Limb (tissue), 2 donors: ENCODE data around the gene ADPRHL1.

Experiments
- DNase-seq, 2 donors: peaks; one replicate each; pipeline ENCODE4 v3.0.0-alpha.2; 2016; ENCODE audit errors: extremely low spot score in 2 of 2

The ADPRHL1 gene

GRCh38 chr13:113433391-113433916, 19.8 kb downstream of the ADPRHL1 start:
- no peak for DNase-seq

GRCh38 chr13:113432506-113433270, 20.6 kb downstream of the ADPRHL1 start:
- no peak for DNase-seq

- DNase-seq = no peak
These were observed 22.1 kb downstream of the ADPRHL1 start for GRCh38 chr13:113431171-113431570.

- DNase-seq = no peak
These were observed 22.7 kb downstream of the ADPRHL1 start for GRCh38 chr13:113430378-113431110.

- no peak for DNase-seq
These were observed 23.7 kb downstream of the ADPRHL1 start for GRCh38 chr13:113429608-113429985.

- no peak for DNase-seq
These were observed 24.2 kb downstream of the ADPRHL1 start for GRCh38 chr13:113428871-113429607.

GRCh38 chr13:113428469-113428865, 24.8 kb downstream of the ADPRHL1 start:
- no peak for DNase-seq

GRCh38 chr13:113427562-113428468, 25.5 kb downstream of the ADPRHL1 start:
- no peak for DNase-seq

- DNase-seq = no peak
These were observed 26.7 kb downstream of the ADPRHL1 start for GRCh38 chr13:113426591-113426986.

GRCh38 chr13:113425941-113426590, 27.2 kb downstream of the ADPRHL1 start:
- no peak for DNase-seq

- no peak for DNase-seq
These were observed 29.6 kb downstream of the ADPRHL1 start for GRCh38 chr13:113423520-113424163.

- DNase-seq = peak in 1 of 2 donors; percentile 29
These were observed 30.3 kb downstream of the ADPRHL1 start for GRCh38 chr13:113422807-113423519.

- DNase-seq = peak; percentile 73 to 76
These were observed 31.5 kb downstream of the ADPRHL1 start for GRCh38 chr13:113421673-113422270.

- no peak for DNase-seq
These were observed 32.3 kb downstream of the ADPRHL1 start for GRCh38 chr13:113420833-113421600.

- DNase-seq = no peak
These were observed 33.1 kb downstream of the ADPRHL1 start for GRCh38 chr13:113420232-113420631.

- DNase-seq = no peak
These were observed 33.6 kb downstream of the ADPRHL1 start for GRCh38 chr13:113419531-113420193.

GRCh38 chr13:113418722-113419049, 34.6 kb downstream of the ADPRHL1 start:
- no peak for DNase-seq
